Measurements from ENCODE around the gene ANKIB1. TPM values are rescaled to one million over a fixed set of nuclear protein-coding genes. Genes with fewer than 3 reads are reported as not detected.

The ANKIB1 gene
- total RNA-seq, 4 donors from 2014 or later, result 27.1 to 38.1 (median 36.8) TPM

DNA sequence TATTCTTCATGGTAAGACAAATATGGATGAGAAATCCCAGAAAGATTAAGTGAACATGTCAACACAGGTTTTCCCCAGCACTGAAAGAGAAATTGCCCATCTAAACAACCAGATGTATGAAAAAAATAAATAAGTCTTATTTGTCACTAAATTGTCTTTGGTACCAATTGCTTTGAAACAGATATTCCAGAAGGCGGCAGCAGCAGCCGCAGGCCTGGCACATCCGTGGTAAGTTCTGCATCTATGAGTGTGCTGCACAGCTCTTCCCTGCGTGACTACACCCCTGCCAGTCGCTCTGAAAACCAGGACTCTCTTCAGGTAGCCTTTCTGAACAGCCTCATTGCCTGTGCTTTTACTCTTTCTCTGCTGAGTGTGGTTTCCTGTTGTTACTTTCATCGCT lies 151.8 kb downstream of the ANKIB1 start:
- Histone ChIP-seq H3K27me3 (no peaks in the 10 kb centered on the region), H3K27ac (no peak overlapping the region), H3K9me3 (no peaks in the 10 kb centered on the region), H3K4me1 (no peaks in the 10 kb centered on the region), H3K36me3 (peaks cover 0 to 78% (median 0%) of the 10 kb centered on the region in 3 donors), H3K4me3 (no peak overlapping the region)
- 93 to 98% methylated on average over 6 of the region's 6 CpGs for WGBS, 2 donors
- DNase-seq (ENCODE audit: low spot score in 2 of 2), result no peak
- no peak for TF ChIP-seq POLR2A (IDR thresholded peaks at IDR 0.05)
- TF ChIP-seq, protein P1, sequence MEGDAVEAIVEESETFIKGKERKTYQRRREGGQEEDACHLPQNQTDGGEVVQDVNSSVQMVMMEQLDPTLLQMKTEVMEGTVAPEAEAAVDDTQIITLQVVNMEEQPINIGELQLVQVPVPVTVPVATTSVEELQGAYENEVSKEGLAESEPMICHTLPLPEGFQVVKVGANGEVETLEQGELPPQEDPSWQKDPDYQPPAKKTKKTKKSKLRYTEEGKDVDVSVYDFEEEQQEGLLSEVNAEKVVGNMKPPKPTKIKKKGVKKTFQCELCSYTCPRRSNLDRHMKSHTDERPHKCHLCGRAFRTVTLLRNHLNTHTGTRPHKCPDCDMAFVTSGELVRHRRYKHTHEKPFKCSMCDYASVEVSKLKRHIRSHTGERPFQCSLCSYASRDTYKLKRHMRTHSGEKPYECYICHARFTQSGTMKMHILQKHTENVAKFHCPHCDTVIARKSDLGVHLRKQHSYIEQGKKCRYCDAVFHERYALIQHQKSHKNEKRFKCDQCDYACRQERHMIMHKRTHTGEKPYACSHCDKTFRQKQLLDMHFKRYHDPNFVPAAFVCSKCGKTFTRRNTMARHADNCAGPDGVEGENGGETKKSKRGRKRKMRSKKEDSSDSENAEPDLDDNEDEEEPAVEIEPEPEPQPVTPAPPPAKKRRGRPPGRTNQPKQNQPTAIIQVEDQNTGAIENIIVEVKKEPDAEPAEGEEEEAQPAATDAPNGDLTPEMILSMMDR (IDR thresholded peaks at IDR 0.05), result no peak
- no peak for TF ChIP-seq EP300 (IDR thresholded peaks at IDR 0.05)

DNA sequence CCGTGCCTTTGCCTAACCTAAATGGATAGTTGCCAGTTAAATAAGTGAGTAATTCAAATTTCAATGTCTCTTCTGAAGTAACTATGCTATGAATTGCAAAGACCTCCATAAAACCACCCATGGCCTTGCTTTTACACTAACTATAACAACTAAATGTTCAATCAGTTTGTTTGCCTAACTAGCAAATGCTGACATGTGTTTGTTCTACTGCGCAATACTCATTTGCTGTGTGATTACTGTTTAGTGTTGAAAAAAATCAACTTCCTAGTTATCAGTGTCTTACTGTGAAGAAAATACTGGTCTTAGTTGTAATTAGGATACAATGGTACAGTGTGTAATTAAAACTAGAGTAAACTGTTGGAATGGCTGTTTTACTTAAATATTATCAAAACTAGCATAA lies 154.2 kb downstream of the ANKIB1 start:
- Histone ChIP-seq H3K36me3 (peaks cover 0 to 78% (median 0%) of the 10 kb centered on the region in 3 donors), H3K9me3 (no peaks in the 10 kb centered on the region), H3K4me3 (no peak overlapping the region), H3K4me1 (no peaks in the 10 kb centered on the region), H3K27ac (no peak overlapping the region), H3K27me3 (no peaks in the 10 kb centered on the region)
- DNase-seq (ENCODE audit: low spot score in 2 of 2), result no peak
- TF ChIP-seq EP300 (IDR thresholded peaks at IDR 0.05), result no peak
- TF ChIP-seq POLR2A (IDR thresholded peaks at IDR 0.05), result no peak
- TF ChIP-seq, protein P1 (IDR thresholded peaks at IDR 0.05), result no peak
- WGBS, 2 donors, result 95 to 97% methylated on average over 2 of the region's 2 CpGs

DNA sequence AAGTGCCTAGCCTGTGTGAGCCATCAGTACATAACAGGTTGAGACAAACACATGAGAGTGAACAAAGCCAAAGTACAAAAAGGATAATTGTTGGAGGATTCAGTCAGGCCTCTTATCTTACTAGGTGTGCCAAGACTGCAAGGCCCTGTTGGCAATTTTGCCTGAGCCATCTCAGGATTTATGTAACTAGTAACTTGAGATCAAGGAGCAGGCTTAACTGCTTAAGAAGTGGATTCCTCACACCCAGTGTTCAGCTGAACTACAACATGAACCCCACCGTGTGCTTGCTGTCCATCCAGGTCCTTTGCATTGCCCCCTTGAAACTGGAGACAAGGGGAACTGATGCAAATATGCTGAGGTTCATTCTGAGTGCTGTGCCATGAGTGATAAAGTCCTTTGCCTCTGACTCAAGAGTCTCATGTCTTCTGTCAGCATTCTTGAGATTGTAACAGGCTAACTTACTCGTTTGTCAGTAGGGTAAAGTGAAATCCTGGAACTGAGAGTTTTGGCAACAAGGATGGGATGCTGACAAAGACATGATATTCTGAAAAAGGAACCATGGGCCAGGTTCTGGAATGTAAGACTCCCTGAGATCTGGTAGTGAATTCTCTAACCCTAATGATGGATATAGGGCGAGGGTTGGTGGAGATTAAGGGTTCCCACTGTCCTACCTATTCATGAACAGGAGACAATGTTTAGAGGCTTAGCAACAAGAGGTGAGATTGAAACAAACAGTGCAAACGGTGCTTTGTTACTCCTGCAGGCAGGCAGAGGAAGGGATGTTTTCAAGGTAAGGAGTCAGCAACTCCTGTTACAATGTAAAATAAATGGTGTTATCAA lies 157.4 kb downstream of the ANKIB1 start:
- no peaks in the 10 kb centered on the region for H3K27me3 ChIP-seq
- peaks cover 0 to 48% (median 0%) of the 10 kb centered on the region in 3 donors for H3K36me3 ChIP-seq
- no peak overlapping the region for H3K27ac ChIP-seq
- H3K4me3 ChIP-seq, result no peak overlapping the region
- 62 to 69% methylated on average over 4 of the region's 4 CpGs for WGBS, 2 donors
- TF ChIP-seq EP300 (IDR thresholded peaks at IDR 0.05) (no peak), POLR2A (IDR thresholded peaks at IDR 0.05) (no peak)
- TF ChIP-seq, protein P1 (IDR thresholded peaks at IDR 0.05), result no peak
- no peaks in the 10 kb centered on the region for H3K9me3 ChIP-seq
- H3K4me1 ChIP-seq, result no peaks in the 10 kb centered on the region
- DNase-seq (ENCODE audit: low spot score in 2 of 2), result no peak

DNA sequence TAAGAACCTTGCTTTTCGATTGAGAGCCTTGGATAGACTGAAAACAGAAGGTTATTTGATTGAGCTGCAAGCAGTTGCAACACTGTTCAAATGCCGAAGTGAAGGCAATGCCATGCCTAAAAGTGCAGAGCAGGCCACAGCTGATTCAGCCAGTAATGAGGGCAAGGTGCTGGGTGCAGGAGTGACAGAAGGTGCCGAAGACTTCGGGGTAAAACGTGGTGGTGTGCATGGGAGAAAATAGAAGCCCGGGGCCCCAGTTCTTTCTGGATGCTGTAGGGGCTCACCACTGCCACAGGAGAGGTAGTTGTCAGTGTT lies 157.9 kb downstream of the ANKIB1 start:
- DNase-seq (ENCODE audit: low spot score in 2 of 2), result no peak
- H3K4me3 ChIP-seq, result no peak overlapping the region
- H3K36me3 ChIP-seq, result peaks cover 0 to 42% (median 0%) of the 10 kb centered on the region in 3 donors
- no peaks in the 10 kb centered on the region for H3K27me3 ChIP-seq
- WGBS, 2 donors, result 89 to 94% methylated on average over 6 of the region's 6 CpGs
- no peak overlapping the region for H3K27ac ChIP-seq
- TF ChIP-seq, protein P1 (IDR thresholded peaks at IDR 0.05), result no peak
- TF ChIP-seq EP300 (IDR thresholded peaks at IDR 0.05), result no peak
- TF ChIP-seq POLR2A (IDR thresholded peaks at IDR 0.05), result no peak
- no peaks in the 10 kb centered on the region for H3K9me3 ChIP-seq
- H3K4me1 ChIP-seq, result no peaks in the 10 kb centered on the region

DNA sequence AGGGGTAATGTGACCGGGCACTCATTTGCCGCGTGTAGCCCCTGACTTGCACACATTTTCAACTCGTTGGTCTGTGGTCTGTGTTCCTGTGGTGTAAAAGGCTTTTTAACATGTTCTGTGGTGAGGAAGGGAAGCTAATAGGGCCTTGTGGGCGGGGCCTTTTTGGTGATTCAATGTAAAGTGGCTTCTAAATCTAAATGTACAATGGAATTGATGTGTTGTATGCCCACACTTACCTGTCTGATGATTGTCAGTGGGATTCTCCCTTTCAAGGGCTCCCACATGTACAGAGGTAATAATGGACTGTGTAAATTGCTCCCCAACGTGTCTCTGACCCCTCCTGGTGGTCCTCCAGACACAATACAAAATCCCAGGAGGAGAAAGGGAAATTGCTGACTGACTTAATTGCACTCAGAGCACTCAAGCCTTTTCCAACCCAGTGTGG lies 158.4 kb downstream of the ANKIB1 start:
- H3K9me3 ChIP-seq, result no peaks in the 10 kb centered on the region
- H3K27me3 ChIP-seq, result no peaks in the 10 kb centered on the region
- H3K36me3 ChIP-seq, result peaks cover 0 to 38% (median 0%) of the 10 kb centered on the region in 3 donors
- no peak for DNase-seq (ENCODE audit: low spot score in 2 of 2)
- TF ChIP-seq, protein P1 (IDR thresholded peaks at IDR 0.05), result no peak
- no peak for TF ChIP-seq POLR2A (IDR thresholded peaks at IDR 0.05)
- no peak for TF ChIP-seq EP300 (IDR thresholded peaks at IDR 0.05)
- 58 to 65% methylated on average over 6 of the region's 6 CpGs for WGBS, 2 donors
- no peak overlapping the region for H3K27ac ChIP-seq
- H3K4me3 ChIP-seq, result no peak overlapping the region
- H3K4me1 ChIP-seq, result no peaks in the 10 kb centered on the region

Measured in tibial nerve (tissue), 4 donors.